Suprapubic skin (tissue), 4 donors: ENCODE data around the gene WWP2.

Experiments
- EP300 ChIP-seq: sonication (generic); formaldehyde crosslinking; IDR thresholded peaks from one replicate; pipeline ENCODE4 v1.6.1; 2017; ENCODE audit warnings: antibody characterized with exemption
- POLR2AphosphoS5 ChIP-seq, 3 donors: sonication (generic); formaldehyde crosslinking; IDR thresholded peaks; one replicate each; pipeline ENCODE4 v1.6.1; 2017; ENCODE audit warnings: antibody characterized with exemption in 3 of 3
- TF ChIP-seq, protein P1 (sequence below), 2 donors: fragments of 200-600 bp in 1 of 2; fragments of 450-650 bp in 1 of 2; sonication (generic) in 1 of 2; IDR thresholded peaks; one replicate each; pipeline ENCODE4 v1.5.1; 2016 to 2019; ENCODE audit warnings: antibody characterized with exemption in 2 of 2, mild to moderate bottlenecking in 1 of 2, moderate library complexity in 1 of 2

DNA sequence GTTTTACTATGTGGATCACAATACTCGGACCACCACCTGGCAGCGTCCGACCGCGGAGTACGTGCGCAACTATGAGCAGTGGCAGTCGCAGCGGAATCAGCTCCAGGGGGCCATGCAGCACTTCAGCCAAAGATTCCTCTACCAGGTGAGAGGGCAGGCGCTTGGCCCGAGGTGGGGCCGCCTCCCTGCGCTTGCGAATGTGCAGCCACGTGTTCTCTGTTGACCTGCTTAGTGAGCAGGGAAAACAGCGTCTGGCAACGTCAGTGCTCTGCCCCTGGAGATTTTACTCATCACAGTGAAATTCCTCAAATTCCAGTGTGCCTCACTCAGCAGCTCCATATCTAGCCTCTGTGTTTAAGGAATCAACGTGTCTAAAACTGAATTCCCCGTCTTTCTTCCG is 155.6 kb downstream of the WWP2 start:
- TF ChIP-seq, protein P1, sequence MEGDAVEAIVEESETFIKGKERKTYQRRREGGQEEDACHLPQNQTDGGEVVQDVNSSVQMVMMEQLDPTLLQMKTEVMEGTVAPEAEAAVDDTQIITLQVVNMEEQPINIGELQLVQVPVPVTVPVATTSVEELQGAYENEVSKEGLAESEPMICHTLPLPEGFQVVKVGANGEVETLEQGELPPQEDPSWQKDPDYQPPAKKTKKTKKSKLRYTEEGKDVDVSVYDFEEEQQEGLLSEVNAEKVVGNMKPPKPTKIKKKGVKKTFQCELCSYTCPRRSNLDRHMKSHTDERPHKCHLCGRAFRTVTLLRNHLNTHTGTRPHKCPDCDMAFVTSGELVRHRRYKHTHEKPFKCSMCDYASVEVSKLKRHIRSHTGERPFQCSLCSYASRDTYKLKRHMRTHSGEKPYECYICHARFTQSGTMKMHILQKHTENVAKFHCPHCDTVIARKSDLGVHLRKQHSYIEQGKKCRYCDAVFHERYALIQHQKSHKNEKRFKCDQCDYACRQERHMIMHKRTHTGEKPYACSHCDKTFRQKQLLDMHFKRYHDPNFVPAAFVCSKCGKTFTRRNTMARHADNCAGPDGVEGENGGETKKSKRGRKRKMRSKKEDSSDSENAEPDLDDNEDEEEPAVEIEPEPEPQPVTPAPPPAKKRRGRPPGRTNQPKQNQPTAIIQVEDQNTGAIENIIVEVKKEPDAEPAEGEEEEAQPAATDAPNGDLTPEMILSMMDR (IDR thresholded peaks at IDR 0.05), result no peak
- TF ChIP-seq POLR2AphosphoS5 (IDR thresholded peaks at IDR 0.05), result no peak
- no peak for TF ChIP-seq EP300
